SK-N-SH treated with all-trans-retinoic acid at 6 μM for 48 hours (cell line): ENCODE data around the gene CIT.

Experiments
- ATAC-seq: fragments of 200-7000 bp; cut with Tn5 transposase; 3 replicates; pipeline ENCODE4 v1.9.1; 2020; ENCODE audit warnings: mild to moderate bottlenecking, moderate library complexity
- ARNTL ChIP-seq: fragments of 450-650 bp; formaldehyde crosslinking; IDR thresholded peaks from 2 replicates; pipeline ENCODE4 v1.5.0; 2020; ENCODE audit warnings: low read depth, mild to moderate bottlenecking, moderate library complexity, borderline replicate concordance
- BACH2 ChIP-seq: fragments of 250-450 bp; sonication (Bioruptor Pico); IDR thresholded peaks from 2 replicates; pipeline ENCODE4 v1.9.0; 2021; ENCODE audit warnings: mild to moderate bottlenecking, borderline replicate concordance
- CREB5 ChIP-seq: fragments of 250-450 bp; sonication (Bioruptor Pico); IDR thresholded peaks from 2 replicates; pipeline ENCODE4 v1.5.1; 2020; ENCODE audit warnings: low read depth, mild to moderate bottlenecking, moderate library complexity
- CSDC2 ChIP-seq: fragments of 250-450 bp; sonication (Bioruptor Pico); IDR thresholded peaks from 2 replicates; pipeline ENCODE4 v1.5.0; 2020; ENCODE audit warnings: mild to moderate bottlenecking, moderate library complexity
- CSRNP3 ChIP-seq: fragments of 250-450 bp; sonication (Bioruptor Pico); IDR thresholded peaks from 2 replicates; pipeline ENCODE4 v1.5.1; 2021; ENCODE audit warnings: mild to moderate bottlenecking, moderate library complexity
- ESRRG ChIP-seq: fragments of 250-450 bp; sonication (Bioruptor Pico); IDR thresholded peaks from 2 replicates; pipeline ENCODE4 v1.6.1; 2021; ENCODE audit warnings: mild to moderate bottlenecking
- GLIS3 ChIP-seq: fragments of 250-450 bp; sonication (Bioruptor Pico); IDR thresholded peaks from 2 replicates; pipeline ENCODE4 v1.5.0; 2020; ENCODE audit warnings: mild to moderate bottlenecking, moderate library complexity
- ISL1 ChIP-seq: fragments of 250-450 bp; sonication (Bioruptor Pico); IDR thresholded peaks from 2 replicates; pipeline ENCODE4 v2.1.2; 2022; ENCODE audit warnings: mild to moderate bottlenecking, moderate library complexity
- OSR1 ChIP-seq: fragments of 250-450 bp; sonication (Bioruptor Pico); IDR thresholded peaks from 2 replicates; pipeline ENCODE4 v1.8.0; 2022; ENCODE audit warnings: moderate library complexity, mild to moderate bottlenecking, inconsistent platforms
- PATZ1 ChIP-seq: fragments of 250-450 bp; sonication (Bioruptor Pico); IDR thresholded peaks from 2 replicates; pipeline ENCODE4 v1.8.0; 2020; ENCODE audit warnings: mild to moderate bottlenecking, moderate library complexity, borderline replicate concordance
- POU6F1 ChIP-seq: fragments of 250-450 bp; sonication (Bioruptor Pico); IDR thresholded peaks from 2 replicates; pipeline ENCODE4 v1.8.0; 2021; ENCODE audit warnings: low read depth, mild to moderate bottlenecking, moderate library complexity, borderline replicate concordance
- PPARA ChIP-seq: fragments of 250-450 bp; sonication (Bioruptor Pico); IDR thresholded peaks from 2 replicates; pipeline ENCODE4 v1.5.0; 2020; ENCODE audit warnings: mild to moderate bottlenecking, borderline replicate concordance
- RARB ChIP-seq: fragments of 250-450 bp; sonication (Bioruptor Pico); IDR thresholded peaks from 2 replicates; pipeline ENCODE4 v1.8.0; 2021; ENCODE audit warnings: mild to moderate bottlenecking, moderate library complexity
- SNAI2 ChIP-seq: fragments of 250-450 bp; sonication (Bioruptor Pico); IDR thresholded peaks from 2 replicates; pipeline ENCODE4 v1.5.0; 2020; ENCODE audit warnings: mild to moderate bottlenecking, moderate library complexity
- TCF4 ChIP-seq: fragments of 250-450 bp; sonication (Bioruptor Pico); IDR thresholded peaks from 2 replicates; pipeline ENCODE4 v1.8.0; 2021; ENCODE audit warnings: mild to moderate bottlenecking, moderate library complexity, borderline replicate concordance
- TOX ChIP-seq: fragments of 250-450 bp; sonication (Bioruptor Pico); IDR thresholded peaks from 2 replicates; pipeline ENCODE4 v1.8.0; 2021; ENCODE audit warnings: mild to moderate bottlenecking, moderate library complexity, borderline replicate concordance
- TSHZ2 ChIP-seq: fragments of 250-450 bp; sonication (Bioruptor Pico); IDR thresholded peaks from 2 replicates; pipeline ENCODE4 v1.5.0; 2020; ENCODE audit warnings: mild to moderate bottlenecking, moderate library complexity
- ZC3H10 ChIP-seq: fragments of 250-450 bp; sonication (Bioruptor Pico); IDR thresholded peaks from 2 replicates; pipeline ENCODE4 v1.5.1; 2021; ENCODE audit warnings: mild to moderate bottlenecking, moderate library complexity
- ZFP30 ChIP-seq: fragments of 450-650 bp; formaldehyde crosslinking; IDR thresholded peaks from 2 replicates; pipeline ENCODE4 v1.5.0; 2022; ENCODE audit warnings: mild to moderate bottlenecking, moderate library complexity
- ZNF565 ChIP-seq: fragments of 450-650 bp; formaldehyde crosslinking; conservative IDR thresholded peaks from 2 replicates; pipeline ENCODE4 v1.5.0; 2020; ENCODE audit warnings: low read depth, mild to moderate bottlenecking, moderate library complexity
- ZNF70 ChIP-seq: fragments of 450-650 bp; formaldehyde crosslinking; IDR thresholded peaks from 2 replicates; pipeline ENCODE4 v1.5.0; 2020; ENCODE audit warnings: mild to moderate bottlenecking, moderate library complexity
- ZNF8 ChIP-seq: fragments of 450-650 bp; formaldehyde crosslinking; IDR thresholded peaks from 2 replicates; pipeline ENCODE4 v1.5.0; 2020; ENCODE audit warnings: mild to moderate bottlenecking, moderate library complexity

CIT gene

GRCh38 chr12:119911182-119911581 is 34.1 kb upstream of the CIT start:
- ATAC-seq = peak; percentile 58
- TF ChIP-seq POU6F1 (CRISPR knock-in tag) (no peak), CSRNP3 (no peak), CREB5 (CRISPR knock-in tag) (no peak), GLIS3 (CRISPR knock-in tag) (no peak), TSHZ2 (CRISPR knock-in tag) (no peak), SNAI2 (CRISPR knock-in tag) (no peak), RARB (CRISPR knock-in tag) (no peak), ESRRG (CRISPR knock-in tag) (no peak), ZNF8 (CRISPR knock-in tag) (no peak), ARNTL (CRISPR knock-in tag) (no peak), OSR1 (no peak), TOX (CRISPR knock-in tag) (no peak), PATZ1 (CRISPR knock-in tag) (no peak), ISL1 (CRISPR knock-in tag) (no peak), CSDC2 (CRISPR knock-in tag) (no peak), BACH2 (CRISPR knock-in tag) (no peak), PPARA (CRISPR knock-in tag) (no peak), ZNF565 (no peak), TCF4 (CRISPR knock-in tag) (no peak), ZNF70 (no peak)

GRCh38 chr12:119910586-119910985 is 33.5 kb upstream of the CIT start:
- ATAC-seq = no peak
- TF ChIP-seq SNAI2 (CRISPR knock-in tag) = no peak
- no peak for TF ChIP-seq TCF4 (CRISPR knock-in tag)
- TF ChIP-seq, all 23 proteins: peak for 0

- peak; percentile 98 for ATAC-seq
Observed at GRCh38 chr12:119902084-119902509, 25.0 kb upstream of the CIT start.

More at GRCh38 chr12:119902084-119902509, 25.0 kb upstream of the CIT start:
- no peak for TF ChIP-seq OSR1
- no peak for TF ChIP-seq ARNTL (CRISPR knock-in tag)
- TF ChIP-seq POU6F1 (CRISPR knock-in tag) = no peak
- TF ChIP-seq ZNF8 (CRISPR knock-in tag) = no peak
- TF ChIP-seq PPARA (CRISPR knock-in tag) = no peak
- TF ChIP-seq RARB (CRISPR knock-in tag) = no peak
- TF ChIP-seq BACH2 (CRISPR knock-in tag) = no peak
- no peak for TF ChIP-seq GLIS3 (CRISPR knock-in tag)
- TF ChIP-seq CSDC2 (CRISPR knock-in tag) = no peak
- no peak for TF ChIP-seq TOX (CRISPR knock-in tag)
- TF ChIP-seq ZNF70 = no peak
- TF ChIP-seq ZFP30 (CRISPR knock-in tag) = no peak
- TF ChIP-seq ZNF565 = no peak
- TF ChIP-seq ISL1 (CRISPR knock-in tag) = no peak
- no peak for TF ChIP-seq CREB5 (CRISPR knock-in tag)
- no peak for TF ChIP-seq ZC3H10
